Erythroblast (primary cell): Measurements from ENCODE around the gene RAI2.
"Not testable (repeated sequence)": the region's sequence is repeated elsewhere in the genome, so short reads cannot be mapped to it uniquely, and the experiment has no call there.

Experiments used
- DNase-seq, 2 experiments: peaks; one replicate each; lab custom pipeline; 2025; lab: John Stamatoyannopoulos, UW
- GATA1 ChIP-seq: IDR thresholded peaks from 2 replicates; pipeline ENCODE4 v1.6.1; 2011; ENCODE audit warnings: low read depth, mild to moderate bottlenecking, control low read depth, low read length, moderate library complexity
- POLR2A ChIP-seq: IDR thresholded peaks from 2 replicates; pipeline ENCODE4 v1.6.1; 2011; ENCODE audit warnings: mild to moderate bottlenecking, low read length

RAI2 gene

GRCh38 chrX:17818726-17819125 is 42.4 kb downstream of the RAI2 start:
- no peak for TF ChIP-seq GATA1
- no peak for TF ChIP-seq POLR2A
- DNase-seq: no peak

- no peak for DNase-seq
- no peak for TF ChIP-seq POLR2A
- no peak for TF ChIP-seq GATA1
Observed at GRCh38 chrX:17817251-17817650, 43.8 kb downstream of the RAI2 start.

- DNase-seq: no peak
- no peak for TF ChIP-seq GATA1
- no peak for TF ChIP-seq POLR2A
Observed at GRCh38 chrX:17814557-17814956, 46.5 kb downstream of the RAI2 start.

- TF ChIP-seq POLR2A (no peak), GATA1 (no peak)
- DNase-seq: no peak
Observed at GRCh38 chrX:17814059-17814458, 47.0 kb downstream of the RAI2 start.

GRCh38 chrX:17813277-17813676 is 47.8 kb downstream of the RAI2 start:
- no peak for DNase-seq
- TF ChIP-seq GATA1 (no peak), POLR2A (no peak)

GRCh38 chrX:17812763-17813162 is 48.3 kb downstream of the RAI2 start:
- peak; percentile 4 to 21 for DNase-seq
- no peak for TF ChIP-seq GATA1

- TF ChIP-seq GATA1 (no peak), POLR2A (no peak)
- no peak for DNase-seq
Observed at GRCh38 chrX:17809984-17810383, 51.1 kb downstream of the RAI2 start.

GRCh38 chrX:17809273-17809672 is 51.8 kb downstream of the RAI2 start:
- TF ChIP-seq POLR2A (no peak), GATA1 (no peak)
- DNase-seq: no peak

- DNase-seq: peak in 1 of 2 experiments; percentile 0
- TF ChIP-seq POLR2A: no peak
- no peak for TF ChIP-seq GATA1
Observed at GRCh38 chrX:17805120-17805519, 56.0 kb downstream of the RAI2 start.

GRCh38 chrX:17803449-17803848 is 57.6 kb downstream of the RAI2 start:
- DNase-seq: no peak
- TF ChIP-seq POLR2A (no peak), GATA1 (no peak)

GRCh38 chrX:17802756-17803155 is 58.3 kb downstream of the RAI2 start:
- DNase-seq: no peak
- TF ChIP-seq POLR2A (no peak), GATA1 (no peak)

GRCh38 chrX:17801431-17801830 is 59.7 kb downstream of the RAI2 start:
- TF ChIP-seq POLR2A: no peak
- no peak for TF ChIP-seq GATA1
- no peak for DNase-seq

GRCh38 chrX:17798921-17799320 is 62.2 kb downstream of the RAI2 start:
- DNase-seq: no peak
- TF ChIP-seq GATA1: no peak
- TF ChIP-seq POLR2A: no peak

- TF ChIP-seq GATA1 (no peak), POLR2A (no peak)
- DNase-seq: no peak
Observed at GRCh38 chrX:17792826-17793225, 68.3 kb downstream of the RAI2 start.

GRCh38 chrX:17788956-17789562 is 72.0 kb downstream of the RAI2 start:
- no peak for DNase-seq
- TF ChIP-seq POLR2A: no peak
- no peak for TF ChIP-seq GATA1

- TF ChIP-seq GATA1 (no peak), POLR2A (no peak)
- DNase-seq: peak; percentile 26 to 61
Observed at GRCh38 chrX:17788439-17788838, 72.7 kb downstream of the RAI2 start.

- no peak for DNase-seq
- TF ChIP-seq GATA1 (no peak), POLR2A (no peak)
Observed at GRCh38 chrX:17787557-17787956, 73.5 kb downstream of the RAI2 start.

- not testable (repeated sequence) for DNase-seq
Observed at GRCh38 chrX:17786554-17787347, 74.3 kb downstream of the RAI2 start.
